HEK293T (cell line): Measurements from ENCODE around the gene ADGRG1.

Experiments used
- ARNT ChIP-seq: fragments of 450-650 bp; IDR thresholded peaks from 2 replicates; pipeline ENCODE4 v1.6.1; 2017; ENCODE audit warnings: mild to moderate bottlenecking
- CTBP1 ChIP-seq: fragments of 450-650 bp; IDR thresholded peaks from 2 replicates; pipeline ENCODE4 v1.6.1; 2016; ENCODE audit warnings: borderline replicate concordance
- FOXA1 ChIP-seq: fragments of 450-650 bp; IDR thresholded peaks from 2 replicates; pipeline ENCODE4 v1.6.1; 2016; ENCODE audit warnings: mild to moderate bottlenecking
- FOXK2 ChIP-seq: fragments of 450-650 bp; IDR thresholded peaks from 2 replicates; pipeline ENCODE4 v1.6.1; 2016; ENCODE audit warnings: mild to moderate bottlenecking
- FOXM1 ChIP-seq: fragments of 450-650 bp; IDR thresholded peaks from 2 replicates; pipeline ENCODE4 v1.6.1; 2017; ENCODE audit warnings: mild to moderate bottlenecking, borderline replicate concordance
- HDGF ChIP-seq: fragments of 450-650 bp; IDR thresholded peaks from 2 replicates; pipeline ENCODE4 v1.6.1; 2017; ENCODE audit warnings: antibody characterized with exemption, borderline replicate concordance
- L3MBTL2 ChIP-seq: fragments of 450-650 bp; conservative IDR thresholded peaks from 2 replicates; pipeline ENCODE4 v1.6.1; 2016; ENCODE audit warnings: mild to moderate bottlenecking
- NFRKB ChIP-seq: fragments of 450-650 bp; IDR thresholded peaks from 2 replicates; pipeline ENCODE4 v1.6.1; 2016; ENCODE audit warnings: mild to moderate bottlenecking, moderate library complexity
- SP1 ChIP-seq: fragments of 450-650 bp; IDR thresholded peaks from 2 replicates; pipeline ENCODE4 v1.6.1; 2017
- SUZ12 ChIP-seq: fragments of 450-650 bp; IDR thresholded peaks from 2 replicates; pipeline ENCODE4 v1.6.1; 2016; ENCODE audit warnings: mild to moderate bottlenecking
- TARDBP ChIP-seq: fragments of 450-650 bp; IDR thresholded peaks from 2 replicates; pipeline ENCODE4 v1.6.1; 2016
- ZNF384 ChIP-seq: fragments of 450-650 bp; IDR thresholded peaks from 2 replicates; pipeline ENCODE4 v1.6.1; 2016

DNA sequence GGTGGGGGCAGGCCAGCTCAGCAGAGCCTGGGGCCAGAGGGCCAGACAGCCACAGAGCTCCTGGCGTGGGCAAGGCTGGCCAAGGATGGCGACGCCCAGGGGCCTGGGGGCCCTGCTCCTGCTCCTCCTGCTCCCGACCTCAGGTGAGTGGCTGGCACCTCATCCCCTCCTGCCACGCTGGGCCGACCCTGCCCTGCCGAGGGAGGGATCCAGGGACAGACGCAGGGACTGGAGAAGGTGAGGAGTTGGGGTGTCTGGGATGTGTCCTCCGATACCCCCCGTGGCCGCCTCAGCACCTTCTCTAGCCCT is 39.8 kb downstream of the ADGRG1 start, which contains the start of gene ADGRG3:
- no peak for TF ChIP-seq FOXK2
- TF ChIP-seq FOXA1, result no peak
- TF ChIP-seq SUZ12, result no peak
- no peak for TF ChIP-seq FOXM1
- no peak for TF ChIP-seq SP1
- no peak for TF ChIP-seq TARDBP
- no peak for TF ChIP-seq ZNF384
- TF ChIP-seq NFRKB, result no peak
- TF ChIP-seq CTBP1, result no peak
- TF ChIP-seq ARNT, result no peak
- no peak for TF ChIP-seq HDGF
- no peak for TF ChIP-seq L3MBTL2
